Stimulated activated CD8-positive, alpha-beta memory T cell treated with anti-CD3 and anti-CD28 coated beads, Interleukin-15, amount 100 ng/mL, for 48 hours (primary cell): ENCODE measurements around the gene HOXA1.

Experiments
- DNase-seq, 2 donors: peaks; one replicate each; pipeline ENCODE4 v3.0.0-alpha.2; 2020; ENCODE audit warnings: low read depth in 2 of 2

The HOXA1 gene

GRCh38 chr7:27116962-27117886 lies 21.4 kb upstream of the HOXA1 start:
- no peak for DNase-seq

DNA sequence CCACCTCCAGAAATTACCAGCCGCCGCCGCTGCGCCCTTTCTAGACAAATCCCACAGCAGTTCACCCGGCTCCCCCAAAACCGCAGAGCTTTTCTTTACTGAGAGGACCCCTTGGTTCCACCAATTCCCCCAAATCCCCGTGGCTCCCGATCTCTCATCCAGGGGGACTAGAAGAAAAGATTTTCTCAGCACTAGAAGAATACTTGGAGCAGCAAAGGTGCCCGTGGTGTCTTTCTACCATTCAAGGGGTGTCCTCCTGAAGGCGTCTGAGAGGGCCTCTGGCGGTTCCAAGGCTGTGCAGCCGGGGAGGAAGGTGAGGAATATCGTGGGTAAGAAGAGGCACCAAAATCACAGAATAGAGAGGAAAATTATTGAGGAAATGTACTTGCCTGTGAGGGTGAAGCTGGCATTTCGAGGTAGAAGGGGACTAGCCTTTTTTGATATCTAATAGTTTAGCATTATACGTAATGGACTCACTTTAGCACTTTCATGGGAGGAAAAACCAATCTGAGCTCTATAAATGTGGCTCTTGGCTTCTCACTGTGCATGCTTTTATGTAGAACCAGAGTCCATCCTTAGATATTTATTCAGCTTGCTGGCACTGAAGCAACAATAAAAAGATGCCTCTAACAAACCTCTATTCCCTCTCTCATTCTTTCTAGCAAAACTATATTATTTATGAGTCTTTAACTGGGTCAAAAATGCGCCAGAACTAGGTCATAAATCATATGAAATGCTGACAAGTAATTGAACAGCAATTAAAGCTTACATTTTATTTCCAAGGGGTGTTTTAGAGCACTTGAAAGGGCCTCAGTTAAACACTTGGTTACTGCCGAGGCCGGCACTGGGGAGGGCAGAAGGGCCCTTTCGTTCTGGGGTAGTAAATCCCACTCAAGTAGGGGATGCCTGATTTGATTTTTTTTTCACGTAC lies 20.5 kb upstream of the HOXA1 start:
- no peak for DNase-seq

GRCh38 chr7:27115221-27116026 lies 19.6 kb upstream of the HOXA1 start:
- DNase-seq = no peak

- no peak for DNase-seq
Measured at GRCh38 chr7:27114881-27115220, 19.1 kb upstream of the HOXA1 start.

DNA sequence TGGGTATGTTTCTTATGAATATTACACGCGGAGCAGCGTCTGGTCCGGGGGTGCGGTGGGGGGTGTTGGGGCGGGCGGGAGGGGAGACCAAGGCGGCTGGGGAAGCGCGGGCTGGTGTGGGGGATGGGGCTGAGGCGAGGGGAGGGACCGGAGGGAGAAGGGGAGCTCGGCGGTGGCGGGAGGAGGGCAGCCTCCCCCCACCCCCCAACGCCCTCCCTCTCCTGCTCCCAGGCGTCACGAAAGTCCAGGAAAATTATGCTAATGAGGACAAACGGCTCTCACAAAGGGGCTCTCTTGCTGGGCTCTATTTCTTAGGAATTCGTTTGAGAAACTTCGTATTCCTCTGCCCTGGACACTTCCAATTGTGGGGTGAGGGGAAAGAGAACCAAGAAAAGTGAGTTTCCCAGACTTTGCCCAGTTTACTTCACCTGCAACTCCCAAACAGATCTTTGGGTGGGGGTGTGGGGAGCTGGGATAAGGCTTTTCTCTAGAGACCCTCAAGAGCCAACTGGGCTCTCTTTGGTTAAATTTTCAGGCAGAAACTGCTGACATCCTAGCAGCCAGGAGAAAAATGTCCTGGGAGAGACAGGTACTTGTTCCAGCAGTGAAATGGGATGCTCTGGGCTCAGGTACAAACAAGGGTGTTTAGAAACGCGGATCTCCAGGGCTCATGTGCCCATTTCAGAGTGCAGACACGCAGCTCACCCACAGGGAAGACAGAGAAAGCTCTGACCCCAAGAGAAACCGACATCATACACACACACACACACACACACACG lies 18.4 kb upstream of the HOXA1 start:
- DNase-seq = no peak

- DNase-seq = no peak
Measured at GRCh38 chr7:27112955-27113949, 17.5 kb upstream of the HOXA1 start.

- DNase-seq = no peak
Measured at GRCh38 chr7:27112361-27112760, 16.6 kb upstream of the HOXA1 start.

DNA sequence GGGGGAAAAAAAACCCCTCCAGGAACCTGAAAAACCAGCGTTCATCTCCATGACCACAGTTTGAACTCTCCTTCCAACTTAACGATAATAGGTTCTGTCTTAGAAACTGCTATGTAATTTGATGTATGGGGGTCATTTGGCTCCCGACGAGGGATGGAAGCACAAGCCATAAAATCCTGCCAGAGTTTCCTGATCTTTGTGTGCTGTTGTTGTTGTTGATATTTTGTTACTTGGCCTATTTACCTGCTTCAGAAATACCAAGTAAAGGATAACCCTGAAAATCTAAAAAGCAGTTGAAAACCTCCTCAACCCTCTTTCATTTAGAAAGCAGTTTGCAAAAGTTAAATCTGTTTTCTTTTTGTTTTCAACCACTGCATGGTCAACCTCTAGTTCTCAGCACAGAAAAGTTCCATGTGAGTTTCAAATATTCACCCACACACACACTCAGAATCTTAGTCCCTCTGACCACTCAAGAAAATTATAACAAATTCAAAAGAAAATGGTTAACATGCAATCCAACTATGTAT lies 16.0 kb upstream of the HOXA1 start:
- no peak for DNase-seq

DNA sequence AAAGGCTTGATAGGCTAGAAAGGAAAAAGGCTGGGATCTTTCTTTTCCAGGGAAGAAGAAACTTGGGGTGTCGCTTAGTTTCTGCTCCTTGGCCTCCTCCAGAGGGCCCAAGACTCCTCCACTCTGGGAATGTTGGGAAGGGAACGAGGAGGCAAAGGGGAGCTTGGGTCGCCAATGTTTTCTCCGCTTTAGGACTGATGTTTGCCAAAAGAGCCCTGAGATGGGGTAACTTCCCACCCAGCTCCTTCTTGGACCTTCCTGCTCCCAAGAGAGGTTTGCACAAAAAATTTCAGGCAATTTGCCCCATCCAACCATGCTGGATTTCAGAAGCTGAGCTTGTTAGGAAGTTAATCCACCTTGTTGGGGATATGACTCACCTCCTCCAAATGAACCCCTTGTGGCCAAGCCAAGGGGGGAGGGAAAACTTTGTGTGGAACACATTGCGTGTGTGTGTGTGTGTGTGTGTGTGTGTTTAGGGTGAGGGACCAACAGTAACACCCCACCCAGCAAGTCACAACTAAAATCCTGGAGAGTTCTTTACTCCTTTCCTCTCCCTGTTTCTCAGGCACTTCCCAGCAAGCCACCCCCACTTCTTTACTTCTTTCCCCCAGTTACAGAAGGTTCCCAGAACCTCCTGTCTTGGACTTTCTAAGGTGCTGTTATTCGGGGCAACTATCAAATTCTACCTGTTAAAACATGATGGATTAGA lies 15.4 kb upstream of the HOXA1 start:
- DNase-seq = no peak

GRCh38 chr7:27110186-27111031 lies 14.6 kb upstream of the HOXA1 start:
- no peak for DNase-seq

DNA sequence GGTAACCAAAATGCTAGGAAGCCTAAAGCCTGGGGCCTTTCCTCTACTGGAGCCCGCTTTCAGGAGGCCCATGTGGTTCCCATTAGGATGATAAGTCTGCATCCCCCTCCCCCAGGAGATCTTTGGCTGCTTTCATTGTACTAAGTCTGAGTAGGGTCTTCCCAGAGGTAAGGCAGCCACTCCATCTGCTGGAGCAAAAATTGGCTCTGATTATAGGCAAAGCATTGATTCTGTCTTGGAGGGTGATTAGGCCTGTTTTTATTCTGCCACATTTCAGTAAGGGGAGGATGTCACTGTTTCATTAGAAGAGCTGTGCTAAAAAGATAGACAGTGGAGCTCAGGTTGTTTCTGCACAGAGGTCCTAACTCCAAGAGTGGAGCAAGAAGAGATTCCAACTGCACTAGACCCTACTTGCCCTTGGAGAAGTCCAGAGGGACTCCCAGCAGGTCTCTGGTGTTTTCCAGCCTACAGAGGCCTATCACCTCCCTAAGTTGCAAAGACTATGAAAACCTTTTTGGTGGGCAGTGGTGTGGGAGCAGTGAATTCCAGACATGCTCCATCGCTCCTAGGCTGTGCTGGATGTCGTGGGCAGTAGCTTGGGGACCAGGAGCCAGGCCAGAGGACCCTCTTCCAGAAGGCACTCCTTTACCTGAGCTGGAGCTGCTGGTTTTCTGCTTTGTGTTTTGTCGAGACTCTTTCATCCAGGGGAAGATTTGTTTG lies 13.8 kb upstream of the HOXA1 start:
- no peak for DNase-seq

DNA sequence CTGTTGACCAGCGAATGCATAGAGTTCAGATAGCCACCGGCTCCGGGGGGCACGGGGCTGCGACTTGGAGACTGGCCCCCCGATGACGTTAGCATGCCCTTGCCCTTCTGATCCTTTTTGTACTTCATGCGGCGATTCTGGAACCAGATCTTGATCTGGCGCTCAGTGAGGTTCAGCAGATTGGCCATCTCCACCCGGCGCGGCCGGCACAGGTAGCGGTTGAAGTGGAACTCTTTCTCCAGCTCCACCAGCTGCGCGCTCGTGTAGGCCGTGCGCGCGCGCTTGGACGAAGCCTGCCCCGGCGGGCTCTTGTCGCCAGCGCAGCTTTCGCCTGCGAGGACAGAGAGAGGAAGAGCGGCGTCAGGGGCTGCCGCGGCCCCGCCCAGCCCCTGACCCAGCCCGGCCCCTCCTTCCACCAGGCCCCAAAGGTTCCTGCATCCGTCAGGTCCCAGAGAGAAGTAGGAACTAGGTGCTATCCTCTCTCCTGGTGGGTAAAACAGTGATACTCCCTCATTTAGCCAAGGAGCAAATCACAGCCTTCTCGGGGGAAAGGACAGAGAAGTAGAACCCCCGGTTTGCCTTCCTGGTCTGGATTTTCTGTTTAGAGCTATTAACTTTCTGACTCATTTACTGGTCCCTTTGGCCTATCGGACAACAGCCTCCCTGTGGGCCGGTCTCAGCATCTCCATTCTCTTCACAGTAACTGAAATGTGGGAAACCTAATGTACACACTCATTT lies 12.8 kb upstream of the HOXA1 start:
- no peak for DNase-seq

DNA sequence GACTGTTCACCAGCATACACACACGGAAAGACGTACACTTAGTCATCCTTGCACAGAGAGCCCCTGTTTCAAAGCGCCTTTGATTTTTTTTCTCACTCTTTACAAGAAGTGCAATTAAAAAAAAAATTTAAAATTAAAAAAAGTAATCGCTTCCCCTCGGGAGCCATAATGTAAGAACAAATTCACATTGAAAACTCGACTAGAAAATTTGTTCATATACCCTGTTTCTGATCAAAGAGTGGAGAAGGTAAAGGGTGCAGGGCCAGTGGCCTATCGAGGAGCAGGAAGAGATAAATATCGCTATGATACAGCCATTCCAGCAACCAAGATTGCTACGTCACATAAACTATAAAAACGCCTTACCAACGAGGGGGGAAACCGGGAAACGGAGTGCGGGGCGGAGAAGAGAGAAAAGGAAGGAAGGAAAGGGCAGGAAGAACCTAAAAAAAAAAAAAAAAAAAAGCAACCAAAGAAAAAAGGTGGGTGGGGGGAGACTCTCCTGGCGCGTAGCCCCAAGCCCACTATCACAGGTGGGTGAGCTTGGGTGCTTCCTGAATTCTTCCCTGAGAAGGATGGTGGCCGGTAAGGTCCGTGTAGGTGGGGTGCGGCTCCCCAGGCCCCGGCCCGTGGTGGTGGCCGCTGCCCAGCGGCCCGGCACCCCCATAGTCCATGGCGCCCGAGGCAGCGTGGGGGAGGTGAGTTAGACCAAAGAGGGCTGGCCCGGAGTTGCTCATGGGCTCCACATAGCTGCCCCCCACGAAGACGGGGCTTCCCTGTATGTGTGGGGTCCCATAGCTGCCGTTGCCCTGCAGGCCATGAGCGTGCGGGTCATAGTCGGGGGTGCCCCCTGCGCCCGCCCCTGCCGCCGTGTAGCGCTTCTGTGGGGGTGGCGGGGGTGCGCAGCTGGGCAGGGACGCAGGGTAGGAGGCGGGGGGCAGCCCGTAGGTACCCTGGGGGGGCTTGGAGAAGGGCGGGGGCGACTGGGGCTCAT lies 11.9 kb upstream of the HOXA1 start:
- no peak for DNase-seq

DNA sequence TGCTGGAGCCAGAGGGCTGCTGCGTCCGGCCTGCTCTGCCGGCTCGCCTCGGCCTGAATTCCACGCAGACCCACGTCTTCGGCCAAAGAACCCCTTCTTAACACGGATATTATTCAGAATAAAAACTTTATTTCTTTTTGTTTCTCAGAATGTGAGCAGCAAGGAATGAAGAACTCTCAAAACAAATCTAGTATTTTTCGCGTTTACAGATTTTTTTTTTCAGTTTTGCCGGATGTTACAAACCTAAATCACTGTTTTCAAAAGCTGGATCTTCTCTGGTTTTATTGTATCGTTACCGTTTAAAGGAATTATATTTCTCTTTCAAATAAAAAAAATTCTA lies 11.1 kb upstream of the HOXA1 start:
- no peak for DNase-seq

GRCh38 chr7:27106181-27106900 lies 10.5 kb upstream of the HOXA1 start:
- DNase-seq = no peak
